ENCODE results near the gene ELN.

- TF ChIP-seq, protein P1, sequence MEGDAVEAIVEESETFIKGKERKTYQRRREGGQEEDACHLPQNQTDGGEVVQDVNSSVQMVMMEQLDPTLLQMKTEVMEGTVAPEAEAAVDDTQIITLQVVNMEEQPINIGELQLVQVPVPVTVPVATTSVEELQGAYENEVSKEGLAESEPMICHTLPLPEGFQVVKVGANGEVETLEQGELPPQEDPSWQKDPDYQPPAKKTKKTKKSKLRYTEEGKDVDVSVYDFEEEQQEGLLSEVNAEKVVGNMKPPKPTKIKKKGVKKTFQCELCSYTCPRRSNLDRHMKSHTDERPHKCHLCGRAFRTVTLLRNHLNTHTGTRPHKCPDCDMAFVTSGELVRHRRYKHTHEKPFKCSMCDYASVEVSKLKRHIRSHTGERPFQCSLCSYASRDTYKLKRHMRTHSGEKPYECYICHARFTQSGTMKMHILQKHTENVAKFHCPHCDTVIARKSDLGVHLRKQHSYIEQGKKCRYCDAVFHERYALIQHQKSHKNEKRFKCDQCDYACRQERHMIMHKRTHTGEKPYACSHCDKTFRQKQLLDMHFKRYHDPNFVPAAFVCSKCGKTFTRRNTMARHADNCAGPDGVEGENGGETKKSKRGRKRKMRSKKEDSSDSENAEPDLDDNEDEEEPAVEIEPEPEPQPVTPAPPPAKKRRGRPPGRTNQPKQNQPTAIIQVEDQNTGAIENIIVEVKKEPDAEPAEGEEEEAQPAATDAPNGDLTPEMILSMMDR (IDR thresholded peaks at IDR 0.05), result no peak
- TF ChIP-seq POLR2A (IDR thresholded peaks at IDR 0.05), result no peak
Measured at GRCh38 chr7:74029089-74029785, 1.3 kb downstream of the ELN start.
